GM20431 (cell line): Measurements from ENCODE around the gene VWA8.
"Not testable (repeated sequence)": the region's sequence is repeated elsewhere in the genome, so short reads cannot be mapped to it uniquely, and the experiment has no call there.

Experiments used
- in situ Hi-C: fragments of 300-500 bp; cut with MseI, MboI; formaldehyde crosslinking; loops from one replicate; pipeline ENCODE4 v1.15.0; 2020; ENCODE audit warnings: low sequenced_read_pairs; ENCODE audit not compliant: unreplicated experiment

The VWA8 gene

GRCh38 chr13:41931337-41931736 is 29.6 kb downstream of the VWA8 start:
- in situ Hi-C loops: no loop called here

GRCh38 chr13:41930154-41930553 is 30.8 kb downstream of the VWA8 start:
- in situ Hi-C loops: no loop called here

GRCh38 chr13:41928323-41928722 is 32.6 kb downstream of the VWA8 start:
- in situ Hi-C loops: no loop called here

GRCh38 chr13:41925014-41925413 is 35.9 kb downstream of the VWA8 start:
- in situ Hi-C loops: no loop called here

GRCh38 chr13:41922894-41923293 is 38.0 kb downstream of the VWA8 start:
- in situ Hi-C loops: not testable (repeated sequence)

GRCh38 chr13:41919741-41920487 is 41.0 kb downstream of the VWA8 start:
- in situ Hi-C loops: no loop called here

GRCh38 chr13:41919031-41919740 is 41.7 kb downstream of the VWA8 start:
- in situ Hi-C loops: no loop called here

- in situ Hi-C loops: no loop called here
Measured at GRCh38 chr13:41917641-41918040, 43.3 kb downstream of the VWA8 start.

- in situ Hi-C loops: no loop called here
Measured at GRCh38 chr13:41916173-41916954, 44.5 kb downstream of the VWA8 start.

GRCh38 chr13:41915081-41915480 is 45.8 kb downstream of the VWA8 start:
- in situ Hi-C loops: no loop called here

- in situ Hi-C loops: no loop called here
Measured at GRCh38 chr13:41914552-41914951, 46.4 kb downstream of the VWA8 start.

- in situ Hi-C loops: no loop called here
Measured at GRCh38 chr13:41909506-41909905, 51.4 kb downstream of the VWA8 start.

GRCh38 chr13:41905600-41906254 is 55.2 kb downstream of the VWA8 start:
- in situ Hi-C loops: no loop called here

GRCh38 chr13:41900918-41901317 is 60.0 kb downstream of the VWA8 start:
- in situ Hi-C loops: no loop called here

- in situ Hi-C loops: not testable (repeated sequence)
Measured at GRCh38 chr13:41898411-41898810, 62.5 kb downstream of the VWA8 start.

GRCh38 chr13:41897126-41897525 is 63.8 kb downstream of the VWA8 start:
- in situ Hi-C loops: no loop called here

- in situ Hi-C loops: no loop called here
Measured at GRCh38 chr13:41895478-41895877, 65.4 kb downstream of the VWA8 start.

- in situ Hi-C loops: no loop called here
Measured at GRCh38 chr13:41891119-41891518, 69.8 kb downstream of the VWA8 start.

- in situ Hi-C loops: no loop called here
Measured at GRCh38 chr13:41883147-41883546, 77.8 kb downstream of the VWA8 start.

- in situ Hi-C loops: not testable (repeated sequence)
Measured at GRCh38 chr13:41881890-41882289, 79.0 kb downstream of the VWA8 start.
